K562 (cell line): ENCODE measurements around the gene CD52. TPM values are rescaled to one million over a fixed set of nuclear protein-coding genes. Genes with fewer than 3 reads are reported as not detected.
A peak's percentile ranks its signal among the peaks of the same experiment; 100 is the strongest.

Source experiments
- BRF2 ChIP-seq: IDR thresholded peaks from 3 replicates; pipeline ENCODE4 v1.6.1; 2011; ENCODE audit warnings: borderline replicate concordance, mild to moderate bottlenecking; ENCODE audit not compliant: insufficient read length, insufficient read depth
- ERF ChIP-seq: fragments of 450-650 bp; formaldehyde crosslinking; IDR thresholded peaks from 2 replicates; pipeline ENCODE4 v1.4.0; 2020; ENCODE audit warnings: mild to moderate bottlenecking, mixed read lengths
- FOXK2 ChIP-seq, 2 experiments: fragments of 450-650 bp; IDR thresholded peaks in 1 of 2; conservative IDR thresholded peaks in 1 of 2; 2 replicates each; pipeline ENCODE4 v1.6.1; 2016; ENCODE audit warnings: low read depth in 2 of 2, mild to moderate bottlenecking in 1 of 2
- NCOA4 ChIP-seq: fragments of 450-650 bp; IDR thresholded peaks from 2 replicates; pipeline ENCODE4 v1.6.1; 2018; ENCODE audit warnings: mild to moderate bottlenecking; ENCODE audit not compliant: partially characterized antibody
- ZKSCAN3 ChIP-seq: fragments of 250-450 bp; sonication (Bioruptor Pico); IDR thresholded peaks from 2 replicates; pipeline ENCODE4 v1.4.0; 2020
- ZNF766 ChIP-seq: fragments of 200-800 bp; sonication (Bioruptor generic); conservative IDR thresholded peaks from 2 replicates; pipeline ENCODE4 v1.6.1; 2016; ENCODE audit warnings: missing genetic modification characterization, missing compliant biosample characterization
- polyA plus RNA-seq, 8 experiments: library from polyadenylated mRNA; depleted of rRNA in 4 of 8; stranded (reverse) in 5 of 8; unstranded in 3 of 8; fragments of >200 nt; fragmentation: Nextera tagmentation in 2 of 8; fragmentation: Illumina TruSeq in 1 of 8; extraction: Ambion mirVana in 2 of 8; extraction: Trizol in 1 of 8; gene quantifications; 2 replicates each; pipeline versions ENCODE4 v1.2.1 to v1.2.3, GENCODE V29; 2011 to 2014; ENCODE audit warnings: inconsistent platforms in 1 of 8, missing spikeins in 1 of 8
- total RNA-seq, 7 experiments: library from RNA; depleted of rRNA in 6 of 7; stranded (reverse); fragments of >200 nt in 6 of 7; fragmentation: Illumina TruSeq in 2 of 7; extraction: Trizol in 2 of 7; gene quantifications; 2 replicates each; pipeline versions ENCODE4 v1.2.1 to v1.2.3, GENCODE V29; 2011 to 2021; ENCODE audit warnings: low replicate concordance in 1 of 7
- TF ChIP-seq, protein P1 (sequence below), 2 experiments: fragments of 150-350 bp in 1 of 2; IDR thresholded peaks; 2 replicates each; pipeline ENCODE4 v1.6.1; 2012 to 2016; ENCODE audit warnings: low read depth in 2 of 2, low read length in 2 of 2, mild to moderate bottlenecking in 1 of 2, moderate library complexity in 1 of 2

The CD52 gene
- total and polyA plus RNA-seq, 9 of the 15 experiments (the other 6 are each of a cell fraction or from before 2014, with no cell fraction given), result 34.9 to 488 (median 173) TPM

DNA sequence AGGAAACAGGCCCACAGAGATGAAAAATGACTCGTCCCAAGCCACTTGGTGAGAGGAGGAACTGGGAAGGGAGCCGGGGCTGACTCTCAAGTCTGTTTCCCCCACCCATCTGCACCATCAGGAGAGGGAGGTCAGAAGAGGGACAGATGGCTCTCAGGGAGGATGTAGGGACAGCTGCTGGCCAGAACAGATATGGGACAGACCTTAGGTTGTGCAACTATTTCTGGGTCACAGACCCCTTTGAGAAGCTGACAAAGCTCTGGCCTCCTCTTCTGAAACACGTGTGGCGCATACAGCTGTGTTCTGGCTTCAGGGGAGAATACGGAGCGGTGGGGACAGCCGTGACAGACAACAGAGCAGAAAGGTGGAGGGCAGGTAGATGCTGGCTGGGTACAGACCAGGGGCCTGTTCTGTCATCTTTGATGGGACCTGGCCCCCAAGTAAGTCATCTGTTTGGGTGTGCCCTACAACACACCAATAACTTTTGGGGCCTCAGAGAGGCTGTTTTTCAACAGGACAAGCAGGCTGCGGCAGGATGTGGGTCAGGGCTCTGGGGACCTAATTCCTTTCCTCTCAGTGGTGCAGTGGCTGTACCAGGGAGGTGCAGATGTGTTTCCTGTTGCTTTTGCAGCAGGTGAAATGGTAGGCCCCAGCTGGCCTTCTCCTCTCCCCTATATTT lies 30.6 kb upstream of the CD52 start (continued):
- no peak for TF ChIP-seq BRF2
- peak in 1 of 2 experiments; percentile 18; a peak in 1 of 4 replicates for TF ChIP-seq FOXK2 (conservative IDR thresholded peaks at IDR 0.05 in 1 of 2, IDR thresholded peaks at IDR 0.05 in 1 of 2; ENCODE audit: low read depth in 2 of 2)
- peak; percentile 33; the same call in 1 of the 2 replicates for TF ChIP-seq ERF (CRISPR knock-in tag)
- TF ChIP-seq, protein P1, sequence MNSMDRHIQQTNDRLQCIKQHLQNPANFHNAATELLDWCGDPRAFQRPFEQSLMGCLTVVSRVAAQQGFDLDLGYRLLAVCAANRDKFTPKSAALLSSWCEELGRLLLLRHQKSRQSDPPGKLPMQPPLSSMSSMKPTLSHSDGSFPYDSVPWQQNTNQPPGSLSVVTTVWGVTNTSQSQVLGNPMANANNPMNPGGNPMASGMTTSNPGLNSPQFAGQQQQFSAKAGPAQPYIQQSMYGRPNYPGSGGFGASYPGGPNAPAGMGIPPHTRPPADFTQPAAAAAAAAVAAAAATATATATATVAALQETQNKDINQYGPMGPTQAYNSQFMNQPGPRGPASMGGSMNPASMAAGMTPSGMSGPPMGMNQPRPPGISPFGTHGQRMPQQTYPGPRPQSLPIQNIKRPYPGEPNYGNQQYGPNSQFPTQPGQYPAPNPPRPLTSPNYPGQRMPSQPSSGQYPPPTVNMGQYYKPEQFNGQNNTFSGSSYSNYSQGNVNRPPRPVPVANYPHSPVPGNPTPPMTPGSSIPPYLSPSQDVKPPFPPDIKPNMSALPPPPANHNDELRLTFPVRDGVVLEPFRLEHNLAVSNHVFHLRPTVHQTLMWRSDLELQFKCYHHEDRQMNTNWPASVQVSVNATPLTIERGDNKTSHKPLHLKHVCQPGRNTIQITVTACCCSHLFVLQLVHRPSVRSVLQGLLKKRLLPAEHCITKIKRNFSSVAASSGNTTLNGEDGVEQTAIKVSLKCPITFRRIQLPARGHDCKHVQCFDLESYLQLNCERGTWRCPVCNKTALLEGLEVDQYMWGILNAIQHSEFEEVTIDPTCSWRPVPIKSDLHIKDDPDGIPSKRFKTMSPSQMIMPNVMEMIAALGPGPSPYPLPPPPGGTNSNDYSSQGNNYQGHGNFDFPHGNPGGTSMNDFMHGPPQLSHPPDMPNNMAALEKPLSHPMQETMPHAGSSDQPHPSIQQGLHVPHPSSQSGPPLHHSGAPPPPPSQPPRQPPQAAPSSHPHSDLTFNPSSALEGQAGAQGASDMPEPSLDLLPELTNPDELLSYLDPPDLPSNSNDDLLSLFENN (IDR thresholded peaks at IDR 0.05; ENCODE audit: low read depth in 2 of 2, low read length in 2 of 2), result peak in 1 of 2 experiments; percentile 94; a peak in 2 of 4 replicates
- TF ChIP-seq ZKSCAN3, result no peak
- peak; percentile 83 for TF ChIP-seq ZNF766 (CRISPR knock-in tag)
- no peak for TF ChIP-seq NCOA4
- TF ChIP-seq, all 486 proteins: peak for 156
